SJCRH30 (cell line): Measurements from ENCODE around the gene UBR2. TPM values are rescaled to one million over a fixed set of nuclear protein-coding genes. Genes with fewer than 3 reads are reported as not detected.
A peak's percentile ranks its signal among the peaks of the same experiment; 100 is the strongest.
"Not testable (repeated sequence)": the region's sequence is repeated elsewhere in the genome, so short reads cannot be mapped to it uniquely, and the experiment has no call there.

Source experiments
- DNase-seq, 2 experiments: peaks; one replicate each; pipeline ENCODE4 v3.0.0-alpha.2; 2015 to 2020
- H3K27ac ChIP-seq: fragments of 250-450 bp; sonication (Bioruptor Pico); 2 replicates; pipeline ENCODE4 v1.5.1; 2020; ENCODE audit warnings: mild to moderate bottlenecking, moderate library complexity
- H3K27me3 ChIP-seq: fragments of 250-450 bp; sonication (Bioruptor Pico); 2 replicates; pipeline ENCODE4 v1.5.1; 2020; ENCODE audit warnings: mild to moderate bottlenecking, moderate library complexity
- H3K36me3 ChIP-seq: fragments of 250-450 bp; sonication (Bioruptor Pico); 2 replicates; pipeline ENCODE4 v1.5.1; 2020; ENCODE audit warnings: mild to moderate bottlenecking, moderate library complexity
- H3K4me1 ChIP-seq: fragments of 250-450 bp; sonication (Bioruptor Pico); 2 replicates; pipeline ENCODE4 v1.5.1; 2020; ENCODE audit warnings: mild to moderate bottlenecking, moderate library complexity
- H3K4me3 ChIP-seq: fragments of 250-450 bp; sonication (Bioruptor Pico); 2 replicates; pipeline ENCODE4 v1.5.1; 2020; ENCODE audit warnings: mild to moderate bottlenecking, moderate library complexity
- H3K9me3 ChIP-seq: fragments of 250-450 bp; sonication (Bioruptor Pico); replicated peaks from 2 replicates; pipeline ENCODE4 v1.5.1; 2020; ENCODE audit warnings: mild to moderate bottlenecking, moderate library complexity
- total RNA-seq: library from RNA; depleted of rRNA; stranded (reverse); fragments of >200 nt; shearing (Covaris generic); gene quantifications from 2 replicates; pipeline ENCODE4 v1.2.3, GENCODE V29; 2014

UBR2 gene
- total RNA-seq, 1 experiment from 2014 or later: 27.4 TPM

DNA sequence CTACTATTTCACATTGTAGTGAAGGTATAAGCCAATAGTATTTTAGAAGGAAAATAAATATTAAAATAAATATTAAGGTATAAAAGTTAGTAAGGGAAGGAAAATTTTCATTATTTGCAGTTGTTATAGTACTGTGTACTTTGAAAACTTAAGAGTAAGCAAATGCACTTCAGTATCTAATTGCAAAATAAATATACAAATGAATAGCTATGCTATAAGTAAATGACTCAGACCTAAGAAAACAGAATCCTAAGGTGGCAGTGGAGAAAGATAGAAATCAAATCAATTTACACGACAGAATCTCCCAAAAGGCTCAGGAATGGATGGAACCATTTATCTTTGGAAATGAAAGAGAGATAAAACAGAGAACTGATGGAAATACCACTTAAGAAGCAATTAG, 24.7 kb upstream of the UBR2 start:
- no peak for DNase-seq
- H3K36me3 ChIP-seq: no peaks in the 10 kb centered on the region
- no peaks in the 10 kb centered on the region for H3K27me3 ChIP-seq
- H3K4me3 ChIP-seq: no peak overlapping the region
- H3K27ac ChIP-seq: no peak overlapping the region
- no peaks in the 10 kb centered on the region for H3K4me1 ChIP-seq
- no peaks in the 10 kb centered on the region for H3K9me3 ChIP-seq

GRCh38 chr6:42545226-42545773, 18.5 kb upstream of the UBR2 start:
- Histone ChIP-seq H3K36me3 (no peaks in the 10 kb centered on the region), H3K4me1 (peaks cover 7% of the 10 kb centered on the region; the same call in 1 of the 2 replicates), H3K27me3 (no peaks in the 10 kb centered on the region), H3K4me3 (no peak overlapping the region), H3K27ac (no peak overlapping the region), H3K9me3 (no peaks in the 10 kb centered on the region)
- no peak for DNase-seq

GRCh38 chr6:42547407-42548329, 16.2 kb upstream of the UBR2 start:
- no peaks in the 10 kb centered on the region for H3K36me3 ChIP-seq
- H3K4me1 ChIP-seq: peaks cover 7% of the 10 kb centered on the region; the same call in 1 of the 2 replicates
- no peaks in the 10 kb centered on the region for H3K27me3 ChIP-seq
- no peaks in the 10 kb centered on the region for H3K9me3 ChIP-seq
- H3K27ac ChIP-seq: peak overlapping the region; percentile 48
- peak; percentile 82 to 89 for DNase-seq
- H3K4me3 ChIP-seq: peak overlapping the region; percentile 56

GRCh38 chr6:42550277-42550676, 13.6 kb upstream of the UBR2 start:
- Histone ChIP-seq H3K27me3 (no peaks in the 10 kb centered on the region), H3K4me3 (no peak overlapping the region), H3K9me3 (no peaks in the 10 kb centered on the region), H3K4me1 (peaks cover 7% of the 10 kb centered on the region; the same call in 1 of the 2 replicates), H3K27ac (no peak overlapping the region), H3K36me3 (no peaks in the 10 kb centered on the region)
- DNase-seq: no peak

DNA sequence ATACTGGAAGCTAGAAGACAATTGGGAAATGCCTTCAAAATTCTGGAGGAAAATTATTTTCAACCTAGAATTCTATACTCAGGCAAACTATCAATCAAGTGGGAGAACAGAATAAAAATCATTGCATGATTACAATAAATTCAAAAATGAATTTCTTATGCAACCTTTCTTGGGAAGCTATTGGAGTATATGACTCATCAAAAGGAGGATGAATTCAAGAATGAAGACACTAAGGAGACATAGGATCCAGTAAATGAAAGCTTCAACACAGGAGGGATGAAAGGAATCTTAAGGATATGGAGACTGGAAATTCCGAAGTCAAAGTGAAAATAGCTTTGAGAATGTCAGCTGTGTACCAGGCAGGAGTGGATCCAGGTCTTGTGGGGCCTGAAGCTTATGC, 12.6 kb upstream of the UBR2 start:
- H3K9me3 ChIP-seq: no peaks in the 10 kb centered on the region
- no peak overlapping the region for H3K27ac ChIP-seq
- no peaks in the 10 kb centered on the region for H3K27me3 ChIP-seq
- peaks cover 7% of the 10 kb centered on the region; the same call in 1 of the 2 replicates for H3K4me1 ChIP-seq
- H3K36me3 ChIP-seq: no peaks in the 10 kb centered on the region
- H3K4me3 ChIP-seq: no peak overlapping the region
- no peak for DNase-seq

GRCh38 chr6:42552380-42552779, 11.4 kb upstream of the UBR2 start:
- H3K4me1 ChIP-seq: peaks cover 7% of the 10 kb centered on the region; the same call in 1 of the 2 replicates

GRCh38 chr6:42555477-42556457, 8.1 kb upstream of the UBR2 start:
- Histone ChIP-seq H3K9me3 (no peaks in the 10 kb centered on the region), H3K27me3 (no peaks in the 10 kb centered on the region), H3K36me3 (no peaks in the 10 kb centered on the region), H3K4me3 (no peak overlapping the region), H3K4me1 (no peaks in the 10 kb centered on the region), H3K27ac (no peak overlapping the region)
- DNase-seq: peak; percentile 58 to 78

More at GRCh38 chr6:42552380-42552779, 11.4 kb upstream of the UBR2 start:
- no peak for DNase-seq
- Histone ChIP-seq H3K36me3 (no peaks in the 10 kb centered on the region), H3K4me3 (no peak overlapping the region), H3K9me3 (no peaks in the 10 kb centered on the region), H3K27me3 (no peaks in the 10 kb centered on the region), H3K27ac (no peak overlapping the region)

GRCh38 chr6:42556462-42556861, 7.4 kb upstream of the UBR2 start:
- H3K27ac ChIP-seq: no peak overlapping the region
- H3K36me3 ChIP-seq: no peaks in the 10 kb centered on the region
- H3K27me3 ChIP-seq: no peaks in the 10 kb centered on the region
- no peaks in the 10 kb centered on the region for H3K4me1 ChIP-seq
- H3K4me3 ChIP-seq: no peak overlapping the region
- no peak for DNase-seq
- no peaks in the 10 kb centered on the region for H3K9me3 ChIP-seq

GRCh38 chr6:42559276-42559675, 4.6 kb upstream of the UBR2 start:
- H3K27me3 ChIP-seq, H3K4me1 ChIP-seq, H3K9me3 ChIP-seq, DNase-seq, H3K4me3 ChIP-seq, H3K36me3 ChIP-seq, H3K27ac ChIP-seq: not testable (repeated sequence)

GRCh38 chr6:42561986-42562385, 1.8 kb upstream of the UBR2 start:
- no peaks in the 10 kb centered on the region for H3K9me3 ChIP-seq
- no peaks in the 10 kb centered on the region for H3K4me1 ChIP-seq
- no peak overlapping the region for H3K4me3 ChIP-seq
- peaks cover 4% of the 10 kb centered on the region; the same call in 1 of the 2 replicates for H3K36me3 ChIP-seq
- no peak for DNase-seq
- no peak overlapping the region for H3K27ac ChIP-seq
- H3K27me3 ChIP-seq: no peaks in the 10 kb centered on the region

DNA sequence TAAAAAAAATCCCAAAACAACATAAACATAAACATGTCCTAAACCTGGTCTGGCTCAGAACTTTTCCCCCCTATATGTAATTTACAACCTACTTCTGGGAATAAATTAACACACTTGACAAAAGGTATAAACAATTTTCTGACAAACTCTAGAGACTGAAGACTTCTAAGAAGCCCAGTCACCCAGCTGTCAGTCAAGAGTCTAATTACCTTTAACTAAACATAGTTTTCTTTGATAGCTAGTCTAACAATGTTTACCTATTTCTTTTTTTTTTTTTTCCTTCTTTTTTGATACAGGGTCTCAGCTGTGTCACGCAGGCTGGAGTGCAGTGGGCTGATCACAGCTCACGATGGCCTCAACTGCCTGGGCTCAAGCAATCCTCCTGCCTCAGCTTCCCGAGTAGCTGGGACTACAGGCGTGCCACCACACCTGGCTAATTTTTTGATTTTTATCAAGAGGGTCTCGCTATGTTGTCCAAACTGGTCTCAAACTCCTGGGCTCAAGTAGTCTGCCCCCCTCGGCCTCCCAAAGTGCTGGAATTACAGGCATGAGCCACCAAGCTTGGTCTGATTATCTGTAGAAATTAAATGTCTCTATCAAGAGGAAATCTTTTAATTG, 932 bp upstream of the UBR2 start:
- no peaks in the 10 kb centered on the region for H3K4me1 ChIP-seq
- no peak for DNase-seq

GRCh38 chr6:42564506-42564825, 637 bp downstream of the UBR2 start:
- Histone ChIP-seq H3K9me3 (no peaks in the 10 kb centered on the region), H3K4me1 (peaks cover 7% of the 10 kb centered on the region; the same call in 1 of the 2 replicates), H3K4me3 (peak overlapping the region; percentile 82), H3K36me3 (peaks cover 6% of the 10 kb centered on the region; the same call in 1 of the 2 replicates), H3K27ac (peak overlapping the region; percentile 89), H3K27me3 (no peaks in the 10 kb centered on the region)
- peak; percentile 76 to 79 for DNase-seq

More for the DNA sequence above, 932 bp upstream of the UBR2 start:
- Histone ChIP-seq H3K27me3 (no peaks in the 10 kb centered on the region), H3K9me3 (no peaks in the 10 kb centered on the region), H3K4me3 (peak overlapping the region; percentile 82), H3K27ac (no peak overlapping the region), H3K36me3 (peaks cover 6% of the 10 kb centered on the region; the same call in 1 of the 2 replicates)

DNA sequence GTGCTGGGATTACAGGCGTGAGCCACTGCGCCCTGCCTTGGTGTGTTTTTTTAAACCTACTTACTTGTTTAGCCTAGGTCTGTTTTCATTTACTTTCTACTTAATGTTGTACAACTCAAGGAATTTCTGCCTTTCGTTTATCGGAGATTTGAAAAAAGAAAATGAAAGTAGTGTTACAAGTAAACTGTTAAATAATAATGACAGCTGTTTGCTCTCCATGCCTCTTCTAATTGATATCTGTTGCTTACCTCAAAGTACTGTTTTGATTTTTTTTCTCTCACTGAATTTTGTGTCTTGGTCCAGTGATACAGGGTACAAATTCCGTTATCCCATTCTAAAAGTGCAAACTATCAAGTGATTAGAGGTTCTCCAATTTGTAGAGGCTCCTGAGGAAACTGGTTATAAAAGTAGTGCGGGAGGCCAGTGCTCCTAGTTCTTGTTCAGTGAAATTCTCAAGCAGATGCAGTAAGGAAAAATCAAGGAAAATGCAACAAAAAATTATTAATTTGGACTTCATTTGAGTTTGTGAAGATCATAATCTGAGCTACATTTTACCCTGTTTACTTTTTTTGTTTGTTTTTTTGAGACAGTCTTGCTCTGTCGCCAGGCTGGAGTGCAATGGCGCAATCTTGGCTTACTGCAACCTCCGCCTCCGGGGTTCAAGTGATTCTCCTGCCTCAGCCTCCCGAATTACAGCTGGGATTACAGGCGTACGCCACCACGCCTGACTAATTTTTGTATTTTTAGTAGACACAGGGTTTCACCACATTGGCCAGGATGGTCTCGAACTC, 2.2 kb downstream of the UBR2 start:
- no peaks in the 10 kb centered on the region for H3K27me3 ChIP-seq
- H3K4me3 ChIP-seq: peak overlapping the region; percentile 82
- peaks cover 6% of the 10 kb centered on the region; the same call in 1 of the 2 replicates for H3K36me3 ChIP-seq
- H3K27ac ChIP-seq: no peak overlapping the region
- H3K4me1 ChIP-seq: peaks cover 10% of the 10 kb centered on the region; the same call in 1 of the 2 replicates
- no peaks in the 10 kb centered on the region for H3K9me3 ChIP-seq
- no peak for DNase-seq
